ENCODE measurements around the gene INO80.

GRCh38 chr15:41150279-41150678, 34.2 kb upstream of the INO80 start:
- TF ChIP-seq POLR2A (IDR thresholded peaks at IDR 0.05) (no peak), CTCF (IDR thresholded peaks at IDR 0.05 in 4 of 5, conservative IDR thresholded peaks at IDR 0.05 in 1 of 5) (no peak)
